SH-SY5Y (cell line): ENCODE data around the gene UBE2L5.

Source experiments
- GATA2 ChIP-seq: IDR thresholded peaks from 2 replicates; pipeline ENCODE4 v1.6.1; 2011; ENCODE audit warnings: mild to moderate bottlenecking, low read depth, low read length
- GATA3 ChIP-seq: IDR thresholded peaks from 2 replicates; pipeline ENCODE4 v1.6.1; 2011; ENCODE audit warnings: low read depth, mild to moderate bottlenecking, low read length, moderate library complexity

GRCh38 chr13:30392681-30393045, 29.6 kb upstream of the UBE2L5 start:
- TF ChIP-seq GATA2 = no peak
- no peak for TF ChIP-seq GATA3
